Hepatic stellate cell (primary cell): ENCODE data around the gene EMILIN1.

Experiments
- DNase-seq: peaks from one replicate; pipeline ENCODE4 v3.0.0; 2011; ENCODE audit warnings: low spot score

EMILIN1 gene

DNA sequence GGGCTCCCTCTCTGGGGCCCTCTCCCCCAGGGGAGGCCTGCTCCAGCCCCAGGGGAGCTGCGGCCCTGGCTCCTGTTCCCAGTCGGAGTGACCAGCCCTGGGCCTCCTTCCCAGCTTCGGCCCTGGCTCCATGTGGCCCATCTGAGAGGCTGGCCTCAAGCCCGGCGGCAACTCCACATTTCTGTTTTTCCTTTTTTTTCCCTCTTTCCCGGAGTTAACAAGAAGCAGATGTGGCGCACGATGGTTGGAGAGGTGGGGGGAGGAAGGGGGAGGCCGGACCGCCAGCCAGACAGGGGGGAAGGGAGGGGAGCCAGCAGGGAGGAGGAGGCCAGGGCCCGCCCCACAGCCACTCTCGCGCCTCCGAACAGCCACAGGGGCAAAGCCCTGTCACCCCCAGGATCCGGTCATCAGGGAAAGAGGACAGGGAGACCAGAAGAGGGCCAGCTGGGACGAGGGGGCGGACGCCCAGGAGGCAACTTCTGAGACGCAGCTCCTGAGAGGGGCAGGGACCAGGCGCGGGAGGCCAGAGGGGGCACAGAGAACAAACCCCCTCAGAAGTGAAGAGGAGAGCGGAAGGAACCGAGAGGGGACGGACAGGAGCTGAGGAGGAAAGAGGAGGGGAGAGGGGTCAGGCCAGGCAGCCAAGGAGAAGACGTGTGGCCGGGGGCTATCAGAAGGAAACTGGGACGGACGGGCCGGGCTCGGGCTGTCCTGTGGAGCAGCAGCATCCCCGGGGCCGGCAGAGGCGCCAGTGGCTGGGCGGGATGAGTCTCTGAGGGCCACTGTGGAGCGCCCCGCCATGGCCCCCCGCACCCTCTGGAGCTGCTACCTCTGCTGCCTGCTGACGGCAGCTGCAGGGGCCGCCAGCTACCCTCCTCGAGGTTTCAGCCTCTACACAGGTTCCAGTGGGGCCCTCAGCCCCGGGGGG, at the start of gene EMILIN1:
EMILIN1 (plus strand) TSS at position 349 of the 928 bp plus-strand sequence; CDS start at position 800, 451 bp downstream.
- peak; percentile 91 for DNase-seq

DNA sequence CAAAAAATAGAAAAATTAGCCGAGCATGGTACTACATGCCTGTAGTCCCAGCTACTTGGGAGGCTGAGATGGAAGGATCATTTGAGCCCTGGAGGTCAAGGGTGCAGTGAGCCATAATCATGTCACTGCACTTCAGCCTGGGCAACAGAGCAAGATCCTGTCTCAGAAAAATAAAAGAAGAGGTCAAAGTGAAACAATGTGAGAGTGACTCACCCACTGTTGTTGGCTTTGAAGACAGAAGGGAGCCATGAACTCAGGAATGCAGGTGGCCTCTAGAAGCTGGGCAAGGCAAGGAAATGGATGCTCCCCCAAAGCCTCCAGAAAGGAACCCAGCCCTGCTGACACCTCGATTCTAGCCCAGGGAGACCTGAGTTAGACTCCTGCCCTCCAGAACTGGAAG, 49.4 kb upstream of the EMILIN1 start:
- DNase-seq: no peak

DNA sequence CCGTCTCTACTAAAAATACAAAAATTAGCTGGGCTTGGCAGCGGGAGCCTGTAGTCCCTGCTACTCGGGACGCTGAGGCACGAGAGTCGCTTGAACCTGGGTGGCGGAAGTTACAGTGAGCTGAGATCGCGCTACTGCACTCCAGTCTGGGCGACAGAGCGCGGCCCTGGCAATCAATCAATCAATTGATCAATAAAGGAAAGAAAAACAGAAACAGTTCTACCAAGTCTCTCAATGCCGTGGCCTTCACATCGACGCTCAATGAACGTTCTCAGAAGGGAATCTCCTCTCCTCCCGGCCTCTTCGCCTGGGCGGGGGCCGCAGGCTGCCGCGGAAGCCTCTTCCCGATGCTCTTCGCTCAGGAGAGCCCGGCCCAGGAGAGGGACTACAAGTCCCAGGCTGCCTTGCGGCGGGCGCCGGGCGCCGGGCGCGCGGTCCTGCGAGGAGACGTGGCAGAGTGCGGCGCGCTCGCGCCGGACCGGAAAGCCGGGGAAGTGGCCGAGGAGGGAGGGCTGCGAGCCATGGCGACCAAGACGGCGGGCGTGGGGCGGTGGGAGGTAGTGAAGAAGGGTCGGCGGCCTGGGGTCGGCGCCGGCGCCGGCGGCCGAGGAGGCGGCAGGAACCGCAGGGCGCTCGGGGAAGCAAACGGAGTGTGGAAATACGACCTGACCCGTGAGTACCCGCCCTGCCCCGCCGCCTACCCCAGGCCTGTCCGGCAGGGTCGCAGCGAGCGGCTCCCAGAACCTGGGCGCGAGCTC, 45.7 kb upstream of the EMILIN1 start, which contains the start of gene TMEM214:
TMEM214 (plus strand) TSS at position 471 of the 758 bp plus-strand sequence; CDS start at position 522, 51 bp downstream.
- DNase-seq: peak; percentile 97

DNA sequence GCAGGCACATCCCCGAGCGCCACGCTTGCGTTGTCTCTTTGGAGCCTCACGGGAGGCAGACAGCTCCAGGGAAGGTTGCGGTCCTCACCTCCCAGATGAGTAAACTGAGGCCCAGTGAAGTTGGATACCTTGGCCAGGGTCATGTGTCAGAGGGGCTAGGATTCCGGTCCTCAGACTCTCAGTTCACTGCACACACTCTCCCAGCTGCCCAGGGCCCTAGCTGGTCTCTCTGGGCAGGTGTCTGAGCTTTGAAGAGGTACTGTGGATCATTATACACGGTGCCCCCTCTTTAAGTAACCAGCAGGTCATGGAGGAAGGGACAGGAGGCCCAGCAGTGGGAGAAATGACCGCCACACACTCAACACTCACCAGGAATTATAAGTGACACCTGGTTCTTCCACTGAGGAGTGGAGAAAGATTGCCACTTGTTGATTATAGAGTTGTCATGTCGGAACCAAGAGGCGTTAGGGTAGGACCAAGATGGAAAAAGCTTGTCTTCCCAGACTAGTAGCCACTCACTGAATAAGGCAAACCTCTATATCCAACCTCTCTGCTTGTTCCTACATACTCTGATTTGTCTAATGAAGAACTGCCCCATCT, 45.1 kb upstream of the EMILIN1 start:
- no peak for DNase-seq

DNA sequence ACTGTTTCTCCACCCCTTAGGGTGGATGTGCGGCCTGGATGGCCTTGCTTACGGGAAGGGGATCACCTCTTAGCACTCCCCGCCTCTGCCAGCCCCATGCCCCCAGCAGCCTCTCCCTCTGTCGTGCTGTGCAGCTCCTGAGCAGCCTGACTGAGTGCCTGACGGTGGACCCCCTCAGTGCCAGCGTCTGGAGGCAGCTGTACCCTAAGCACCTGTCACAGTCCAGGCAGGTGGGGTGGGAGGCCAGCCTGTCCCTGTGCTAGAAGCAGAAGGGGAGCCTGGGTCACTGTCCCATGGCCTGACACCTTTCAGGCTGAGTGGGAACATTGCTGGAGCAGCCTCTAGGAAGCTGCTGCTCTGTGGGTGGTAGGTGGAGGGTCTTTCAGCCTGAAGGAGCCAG, 40.4 kb upstream of the EMILIN1 start:
- DNase-seq: no peak

DNA sequence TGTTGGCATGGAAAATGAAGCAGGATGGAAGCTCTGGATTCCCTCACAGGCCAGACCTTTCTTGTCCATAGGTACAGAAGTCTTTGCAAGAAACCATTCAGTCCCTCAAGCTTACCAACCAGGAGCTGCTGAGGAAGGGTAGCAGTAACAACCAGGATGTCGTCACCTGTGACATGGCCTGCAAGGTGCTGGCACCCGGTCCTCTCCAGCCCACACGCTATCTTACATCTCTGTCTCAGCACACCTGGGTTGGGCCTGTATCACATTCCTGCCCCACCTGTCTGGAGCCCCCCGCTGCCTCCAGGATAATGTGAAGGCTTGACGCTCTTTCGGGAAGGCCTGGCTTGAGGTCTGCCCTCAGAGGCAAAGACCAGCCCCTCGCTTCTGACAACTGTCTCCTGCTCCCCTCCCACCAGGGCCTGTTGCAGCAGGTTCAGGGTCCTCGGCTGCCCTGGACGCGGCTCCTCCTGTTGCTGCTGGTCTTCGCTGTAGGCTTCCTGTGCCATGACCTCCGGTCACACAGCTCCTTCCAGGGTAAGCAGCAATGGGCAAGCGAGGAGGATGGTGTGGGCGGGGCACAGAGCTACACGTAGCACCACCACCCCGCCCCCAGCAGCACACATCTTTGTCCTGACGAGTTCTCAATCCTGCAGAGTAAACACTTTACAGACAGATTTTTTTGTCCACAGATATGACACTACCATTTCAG, 39.6 kb upstream of the EMILIN1 start:
- no peak for DNase-seq

DNA sequence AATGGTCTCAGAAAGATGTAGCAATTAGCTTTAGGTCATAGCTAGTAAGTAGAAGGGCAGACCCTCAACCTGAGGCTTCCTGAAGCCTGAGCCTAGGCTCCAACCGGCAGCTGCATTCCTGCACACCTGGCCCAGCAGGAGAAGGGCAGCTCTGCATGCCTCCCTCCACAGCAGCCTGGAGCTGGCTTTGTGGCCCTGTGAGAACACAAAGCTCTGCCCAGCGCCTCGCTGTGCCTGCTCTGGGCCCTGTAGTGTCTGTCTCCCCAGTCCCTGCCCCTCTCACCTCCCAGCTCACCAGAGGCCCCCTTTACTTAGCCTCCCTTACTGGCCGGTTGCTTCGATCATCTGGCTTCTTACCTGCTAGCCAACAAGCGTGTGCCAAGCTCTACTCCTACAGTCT, 39.0 kb upstream of the EMILIN1 start:
- no peak for DNase-seq

DNA sequence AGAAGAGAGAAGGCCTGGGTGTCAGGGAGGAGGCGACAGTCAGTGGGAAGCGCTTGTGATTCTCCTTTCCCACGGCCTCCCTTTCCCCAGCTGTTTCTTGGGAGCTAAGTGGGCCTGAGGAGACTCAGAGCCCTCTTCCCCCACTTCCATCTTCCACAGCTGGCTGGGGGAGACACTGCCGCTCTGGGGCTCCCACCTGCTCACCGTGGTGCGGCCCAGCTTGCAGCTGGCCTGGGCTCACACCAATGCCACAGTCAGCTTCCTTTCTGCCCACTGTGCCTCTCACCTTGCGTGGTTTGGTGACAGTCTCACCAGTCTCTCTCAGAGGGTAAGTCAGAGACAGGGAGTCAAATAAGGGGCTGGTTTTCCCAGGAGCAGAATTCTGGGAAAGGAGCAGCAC, 38.5 kb upstream of the EMILIN1 start:
- no peak for DNase-seq

DNA sequence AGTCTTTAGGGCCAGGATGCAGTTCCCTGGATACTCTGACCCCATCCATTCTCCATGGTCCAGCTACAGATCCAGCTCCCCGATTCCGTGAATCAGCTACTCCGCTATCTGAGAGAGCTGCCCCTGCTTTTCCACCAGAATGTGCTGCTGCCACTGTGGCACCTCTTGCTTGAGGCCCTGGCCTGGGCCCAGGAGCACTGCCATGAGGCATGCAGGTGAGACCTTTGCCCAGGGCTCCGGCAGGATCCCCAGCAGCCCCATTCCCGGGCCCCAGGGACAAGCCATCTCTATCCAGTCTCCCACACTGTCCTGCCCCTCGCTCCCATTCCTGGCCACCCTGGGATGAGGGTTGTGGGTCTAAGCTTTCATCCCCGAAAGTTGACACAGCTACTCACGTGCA, 38.1 kb upstream of the EMILIN1 start:
- DNase-seq: no peak

DNA sequence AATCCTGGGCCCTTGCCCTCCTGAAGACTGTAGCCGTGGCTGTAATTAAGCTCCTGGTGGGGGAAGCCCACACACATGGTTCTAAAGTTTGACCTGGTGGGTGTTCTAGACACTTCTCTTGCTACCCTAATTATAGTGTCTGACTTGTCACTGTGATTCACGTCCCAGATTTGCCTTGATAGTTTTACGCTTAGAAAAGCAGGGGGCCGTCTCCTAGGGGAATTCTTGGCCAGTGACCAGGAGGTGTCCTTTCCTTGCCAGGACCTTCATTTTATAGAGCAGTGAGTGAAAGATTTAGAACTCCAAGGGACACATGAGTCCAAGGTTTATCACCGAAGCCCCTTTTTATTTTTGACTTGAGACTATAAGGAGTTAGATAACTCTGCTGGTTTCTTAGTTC, 36.7 kb upstream of the EMILIN1 start:
- DNase-seq: no peak

DNA sequence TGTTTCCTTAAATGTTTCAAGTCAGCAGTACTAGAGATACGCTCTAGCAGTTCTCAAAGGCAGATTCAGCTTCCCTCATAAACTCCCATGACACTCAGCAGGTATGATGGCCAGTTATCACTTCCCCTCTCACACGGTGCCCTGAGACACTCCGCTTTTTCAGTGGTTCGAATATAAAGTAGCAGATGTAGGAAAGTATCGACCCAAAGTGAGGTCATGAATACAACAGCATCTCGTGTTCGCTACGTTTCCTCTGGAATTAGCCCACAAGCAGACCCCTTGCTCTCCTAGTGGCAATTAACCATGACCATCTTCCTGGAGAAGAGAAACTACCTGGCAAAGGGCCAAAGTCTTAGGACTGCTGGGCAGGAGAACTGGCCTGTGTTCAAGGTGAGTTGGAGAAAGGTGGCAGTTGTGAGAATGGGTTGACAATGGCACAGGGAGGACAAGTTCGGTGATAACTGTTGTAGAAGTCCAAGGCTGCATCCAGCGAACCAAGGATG, 36.2 kb upstream of the EMILIN1 start:
- DNase-seq: no peak

DNA sequence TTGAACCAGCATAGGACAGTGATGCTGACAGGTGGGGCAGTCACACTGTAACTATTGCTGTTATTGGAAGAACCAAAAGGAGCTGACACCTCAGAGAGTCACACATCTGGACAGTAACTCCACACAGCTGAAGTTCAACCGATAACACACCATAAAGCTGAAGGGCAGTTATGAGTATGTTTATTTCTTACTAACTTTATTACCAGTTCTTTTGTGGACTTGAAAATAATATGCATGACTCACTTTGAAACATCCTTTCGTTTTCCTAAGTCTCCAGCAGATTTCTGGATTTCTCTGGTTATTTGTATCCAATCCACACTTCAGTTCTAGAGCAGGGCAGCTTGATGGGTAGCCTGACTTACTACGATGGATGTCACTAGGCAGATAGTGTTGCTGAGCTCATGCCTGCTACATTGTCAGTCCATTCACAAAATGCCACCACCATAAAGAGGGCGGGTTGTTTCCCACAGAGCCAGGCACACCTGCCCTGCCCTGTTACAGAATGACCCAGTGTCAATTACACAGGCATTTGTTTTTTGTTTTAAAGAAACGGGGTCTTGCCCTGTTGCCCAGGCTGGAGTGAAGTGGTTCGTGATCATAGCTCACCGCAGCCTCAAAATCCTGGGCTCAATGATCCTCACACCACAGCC, 35.3 kb upstream of the EMILIN1 start:
- DNase-seq: no peak

DNA sequence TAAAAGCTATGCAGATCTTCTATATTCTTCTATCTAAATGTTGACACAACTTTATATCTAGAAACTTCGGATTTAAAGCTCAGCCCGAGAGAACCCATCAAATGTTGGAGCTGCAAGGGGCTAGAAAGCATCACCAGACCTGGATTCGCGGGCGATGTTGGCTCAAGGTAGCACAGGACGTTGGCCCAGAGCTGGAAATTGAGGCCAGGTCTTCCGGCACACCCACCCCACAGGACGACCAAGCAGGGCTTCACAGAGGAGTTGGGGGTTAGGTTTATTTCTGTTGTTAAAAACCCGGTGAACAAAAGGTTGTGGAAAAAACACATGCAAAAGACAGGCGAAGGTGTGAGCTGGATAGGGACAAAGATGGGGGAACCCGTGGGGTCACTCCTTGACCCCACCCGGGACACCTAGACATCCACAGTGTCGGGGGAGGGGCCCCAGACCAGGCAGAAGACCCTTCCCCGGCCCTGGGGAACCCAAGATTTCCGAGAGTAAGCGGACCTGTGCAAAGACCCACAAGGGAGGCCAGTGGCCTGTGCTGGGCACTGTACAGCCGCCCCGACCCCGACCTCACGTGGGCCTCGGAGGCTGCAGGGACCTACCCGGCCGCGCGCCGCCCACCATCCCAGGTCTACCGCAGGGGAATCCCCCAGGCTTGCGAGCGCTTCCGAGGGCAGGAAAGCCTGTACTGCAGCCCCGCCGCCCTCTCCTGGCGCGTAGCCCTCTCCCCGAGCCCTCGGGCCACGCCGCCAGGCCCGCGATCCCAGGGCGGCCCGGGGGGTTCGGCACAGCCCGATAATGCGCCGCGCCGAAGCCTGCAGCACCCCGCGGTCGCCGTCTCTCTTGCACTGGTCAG, 28.8 kb upstream of the EMILIN1 start:
- DNase-seq: peak; percentile 48

DNA sequence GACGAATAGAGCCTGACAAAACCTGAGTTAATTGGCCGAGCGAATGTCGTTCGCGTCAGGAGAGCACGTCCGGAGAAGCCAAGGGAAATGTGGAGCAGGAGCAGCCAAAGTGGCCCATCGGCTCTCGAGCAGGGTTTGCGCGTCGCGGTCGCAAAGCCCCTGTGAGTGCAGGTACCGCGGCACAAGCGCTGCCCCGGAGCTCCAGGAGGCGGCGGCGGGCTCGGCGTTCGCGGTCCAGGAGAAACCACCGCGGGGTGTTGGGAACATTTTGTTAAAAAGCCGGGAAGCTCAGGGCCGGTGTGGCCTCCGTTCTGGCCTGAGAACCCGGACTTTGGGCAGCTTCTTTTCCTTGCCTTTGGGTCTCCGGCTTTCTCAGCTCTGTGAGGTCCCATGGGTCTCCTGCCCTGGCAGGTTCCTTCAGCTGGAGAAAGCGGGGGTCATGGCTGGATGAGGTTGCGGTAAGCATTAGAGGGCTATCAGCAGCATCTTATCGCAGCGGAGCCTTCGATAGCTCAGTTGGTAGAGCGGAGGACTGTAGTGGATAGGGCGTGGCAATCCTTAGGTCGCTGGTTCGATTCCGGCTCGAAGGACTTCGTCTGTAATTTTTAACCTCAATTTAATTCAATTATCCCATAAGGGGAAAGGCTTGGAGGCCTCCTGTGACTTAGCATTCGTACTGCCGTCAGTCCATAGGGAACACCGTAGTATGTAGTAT, 28.0 kb upstream of the EMILIN1 start:
- DNase-seq: peak; percentile 87

DNA sequence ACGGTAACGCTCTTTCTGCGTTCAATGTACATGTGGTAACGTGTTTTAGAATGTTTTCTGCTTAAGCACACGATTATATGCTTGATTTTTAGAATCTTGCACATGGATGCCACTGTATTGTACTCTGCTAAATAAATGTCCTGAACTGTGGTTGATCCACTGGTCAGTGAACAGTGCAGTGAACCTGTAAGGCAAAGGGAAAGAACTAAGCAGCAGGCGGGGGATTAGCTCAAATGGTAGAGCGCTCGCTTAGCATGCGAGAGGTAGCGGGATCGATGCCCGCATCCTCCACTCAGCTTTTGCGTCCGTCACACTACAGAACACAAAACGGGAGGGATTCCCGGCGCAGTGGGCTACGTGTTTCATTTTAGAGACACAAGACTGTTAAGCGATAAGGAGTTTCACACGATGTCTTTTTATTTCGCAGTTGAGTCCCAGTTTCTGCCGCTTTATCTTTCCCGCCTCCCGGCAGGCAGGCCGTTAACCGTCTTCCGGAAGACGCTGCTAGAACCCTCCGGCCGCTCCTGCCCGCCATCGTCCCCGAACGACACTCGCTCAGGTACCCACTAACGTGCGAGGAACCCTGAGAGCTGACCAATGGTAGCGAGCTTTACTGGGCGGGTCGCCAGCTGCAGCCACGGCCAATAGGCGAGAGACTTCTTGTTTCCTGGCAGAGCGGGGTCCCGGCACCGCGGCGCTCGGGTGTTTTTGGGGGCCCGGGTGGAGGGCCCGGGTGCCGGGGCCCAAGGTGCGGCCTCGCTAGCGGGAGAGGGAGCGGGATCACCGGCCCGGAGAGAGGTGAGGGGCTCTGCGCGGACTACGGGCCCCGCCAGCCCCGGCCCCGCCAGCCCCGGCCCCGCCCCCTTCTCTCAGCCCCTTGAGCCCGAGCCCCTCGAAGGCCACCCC, 27.2 kb upstream of the EMILIN1 start, which contains the start of gene AGBL5:
AGBL5 (plus strand) TSS at position 673 of the 906 bp plus-strand sequence. CDS start 1,291 bp downstream, outside the sequence.
- DNase-seq: peak; percentile 100

DNA sequence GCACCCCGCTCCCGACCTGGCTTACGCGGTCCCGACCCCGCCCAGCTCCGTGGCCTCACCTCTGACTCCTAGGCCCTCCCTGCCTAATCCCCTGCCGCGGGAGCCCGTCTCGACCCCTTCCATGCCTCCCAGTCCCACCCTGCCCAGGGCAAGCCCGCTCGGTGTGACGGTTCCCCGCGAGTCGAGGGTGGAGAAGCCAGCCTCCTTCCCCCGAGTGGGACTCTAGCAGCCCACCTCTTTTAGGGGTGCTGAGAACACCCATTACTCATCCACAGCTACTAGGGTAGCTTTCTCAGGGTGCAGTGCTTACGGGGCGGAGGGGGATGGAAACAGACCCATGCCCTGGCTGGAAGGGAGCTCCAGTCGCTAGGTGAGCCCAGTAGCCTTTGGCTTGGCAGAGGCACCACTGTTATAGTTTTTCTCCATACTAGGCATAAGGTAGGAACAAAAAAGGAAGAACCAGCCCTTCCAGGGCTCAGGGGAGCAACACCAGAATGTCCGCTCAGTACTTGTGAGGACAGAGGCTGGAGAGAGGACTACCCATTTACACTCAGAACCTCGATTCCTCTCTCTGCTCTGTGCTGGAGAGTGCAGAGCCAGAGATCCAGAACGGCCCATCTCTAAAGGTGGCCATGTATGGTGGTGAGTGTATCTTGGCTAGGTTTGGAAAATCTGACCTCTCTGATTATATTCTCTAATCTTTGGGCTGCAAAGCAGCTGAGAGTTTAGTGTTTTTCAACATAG, 26.3 kb upstream of the EMILIN1 start:
- DNase-seq: peak; percentile 38

DNA sequence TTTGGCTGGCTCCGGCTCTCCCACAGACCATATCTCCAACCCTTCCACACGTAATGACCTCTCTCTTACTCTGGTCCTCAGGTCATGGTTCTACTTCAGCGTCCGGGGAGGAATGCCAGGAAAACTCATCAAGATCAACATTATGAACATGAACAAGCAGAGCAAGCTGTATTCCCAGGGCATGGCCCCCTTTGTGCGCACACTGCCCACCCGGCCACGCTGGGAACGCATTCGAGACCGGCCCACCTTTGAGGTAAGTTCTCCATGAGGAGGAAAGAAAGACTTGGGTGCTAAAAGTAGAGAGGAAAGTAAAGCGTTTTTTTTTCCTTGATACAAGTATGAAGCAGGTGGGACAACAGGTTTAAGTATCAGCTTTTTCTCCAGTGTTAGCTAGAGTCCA, 25.1 kb upstream of the EMILIN1 start:
- DNase-seq: no peak

DNA sequence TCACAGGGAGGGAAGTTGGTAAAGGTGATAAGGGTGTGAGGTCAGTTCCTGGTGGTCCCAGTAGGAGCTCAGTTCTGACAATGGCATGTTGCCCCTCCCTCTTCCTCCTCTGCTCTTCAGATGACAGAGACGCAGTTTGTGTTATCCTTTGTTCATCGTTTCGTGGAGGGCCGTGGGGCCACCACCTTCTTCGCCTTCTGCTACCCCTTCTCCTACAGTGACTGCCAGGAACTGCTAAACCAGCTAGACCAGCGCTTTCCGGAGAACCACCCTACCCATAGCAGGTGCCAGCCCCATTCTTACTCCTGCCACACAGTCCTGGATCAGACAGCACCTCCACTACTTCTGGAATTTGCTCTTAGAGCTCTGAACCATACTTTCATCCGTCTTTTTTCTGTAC, 24.6 kb upstream of the EMILIN1 start:
- DNase-seq: no peak
